ENCODE results near the gene BRAP.
A peak's percentile ranks its signal among the peaks of the same experiment; 100 is the strongest.
"Not testable (repeated sequence)": the region's sequence is repeated elsewhere in the genome, so short reads cannot be mapped to it uniquely, and the experiment has no call there.

The BRAP gene

GRCh38 chr12:111677186-111677585, 8.6 kb downstream of the BRAP start:
- no peak for DNase-seq (ENCODE audit: low spot score)

- no peak for DNase-seq (ENCODE audit: low spot score)
These were observed 12.3 kb downstream of the BRAP start for GRCh38 chr12:111673503-111673902.

- DNase-seq (ENCODE audit: low spot score): no peak
These were observed 12.9 kb downstream of the BRAP start for GRCh38 chr12:111672822-111673381.

- DNase-seq (ENCODE audit: low spot score): no peak
These were observed 20.5 kb downstream of the BRAP start for GRCh38 chr12:111664961-111665865.

GRCh38 chr12:111664499-111664898, 21.3 kb downstream of the BRAP start:
- no peak for DNase-seq (ENCODE audit: low spot score)

- no peak for DNase-seq (ENCODE audit: low spot score)
These were observed 29.7 kb downstream of the BRAP start for GRCh38 chr12:111656016-111656415.

- DNase-seq (ENCODE audit: low spot score): no peak
These were observed 30.4 kb downstream of the BRAP start for GRCh38 chr12:111655356-111655755.

GRCh38 chr12:111653596-111653995, 32.2 kb downstream of the BRAP start:
- DNase-seq (ENCODE audit: low spot score): no peak

GRCh38 chr12:111652530-111652929, 33.2 kb downstream of the BRAP start:
- DNase-seq (ENCODE audit: low spot score): not testable (repeated sequence)

GRCh38 chr12:111650912-111651311, 34.8 kb downstream of the BRAP start:
- DNase-seq (ENCODE audit: low spot score): no peak

- no peak for DNase-seq (ENCODE audit: low spot score)
These were observed 40.3 kb downstream of the BRAP start for GRCh38 chr12:111645433-111645832.

- no peak for DNase-seq (ENCODE audit: low spot score)
These were observed 42.3 kb downstream of the BRAP start for GRCh38 chr12:111643427-111643826.

GRCh38 chr12:111642681-111643426, 42.9 kb downstream of the BRAP start:
- DNase-seq (ENCODE audit: low spot score): no peak

- no peak for DNase-seq (ENCODE audit: low spot score)
These were observed 45.2 kb downstream of the BRAP start for GRCh38 chr12:111640506-111640905.

- no peak for DNase-seq (ENCODE audit: low spot score)
These were observed 47.2 kb downstream of the BRAP start for GRCh38 chr12:111638556-111638955.

GRCh38 chr12:111636209-111636945, 49.4 kb downstream of the BRAP start:
- peak; percentile 83 for DNase-seq (ENCODE audit: low spot score)

- DNase-seq (ENCODE audit: low spot score): peak; percentile 56
These were observed 50.2 kb downstream of the BRAP start for GRCh38 chr12:111635524-111635923.

GRCh38 chr12:111628505-111629260, 57.1 kb downstream of the BRAP start:
- DNase-seq (ENCODE audit: low spot score): no peak

GRCh38 chr12:111626230-111626629, 59.5 kb downstream of the BRAP start:
- no peak for DNase-seq (ENCODE audit: low spot score)

- DNase-seq (ENCODE audit: low spot score): no peak
These were observed 61.2 kb downstream of the BRAP start for GRCh38 chr12:111624540-111624939.

GRCh38 chr12:111617841-111618240, 67.9 kb downstream of the BRAP start:
- not testable (repeated sequence) for DNase-seq (ENCODE audit: low spot score)

Data from ecto neural progenitor cell (in vitro differentiated cells).